Measurements from ENCODE around the gene MTFMT.

Gene MTFMT

DNA sequence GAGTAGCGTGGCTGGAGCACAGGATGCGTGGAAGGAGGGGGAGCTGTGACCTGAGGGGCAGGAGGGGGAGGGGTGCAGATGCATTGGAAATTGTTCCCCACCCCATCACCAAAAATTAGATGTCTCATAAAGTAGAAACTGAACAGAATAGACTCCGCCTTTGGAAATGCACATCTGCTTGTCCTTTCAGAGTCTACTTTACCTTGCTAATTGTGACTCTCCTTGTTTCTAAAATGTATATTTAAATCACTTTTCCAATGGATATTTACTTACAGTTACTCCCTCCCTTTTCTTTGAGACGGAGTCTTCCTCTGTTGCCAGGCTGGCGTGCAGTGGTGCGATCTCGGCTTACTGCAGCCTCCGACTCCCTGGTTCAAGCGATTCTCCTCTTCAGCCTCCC, 70.3 kb downstream of the MTFMT start:
- no peak for TF ChIP-seq CTCF (IDR thresholded peaks at IDR 0.05)

DNA sequence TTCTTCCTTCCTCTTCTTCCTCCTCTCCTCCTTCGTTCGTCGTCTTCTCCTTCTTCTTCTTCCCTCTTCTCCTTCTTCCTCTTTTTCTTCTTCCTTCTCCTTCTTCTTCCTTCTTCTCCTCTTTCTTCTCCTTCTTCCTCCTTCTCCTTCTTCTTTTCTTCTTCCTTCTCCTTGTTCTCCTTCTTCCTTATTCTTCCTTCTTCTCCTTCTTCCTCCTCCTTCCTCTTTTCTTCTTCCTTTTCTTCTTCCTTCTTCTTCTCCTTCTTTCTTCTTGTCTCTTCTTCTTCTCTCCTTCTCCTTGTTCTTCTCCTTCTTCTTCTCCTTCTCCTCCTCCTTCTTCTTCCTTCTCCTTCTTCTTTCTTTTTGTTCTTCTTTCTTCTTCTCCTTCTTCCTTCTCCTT, 75.0 kb downstream of the MTFMT start:
- TF ChIP-seq CTCF (IDR thresholded peaks at IDR 0.05), result no peak

DNA sequence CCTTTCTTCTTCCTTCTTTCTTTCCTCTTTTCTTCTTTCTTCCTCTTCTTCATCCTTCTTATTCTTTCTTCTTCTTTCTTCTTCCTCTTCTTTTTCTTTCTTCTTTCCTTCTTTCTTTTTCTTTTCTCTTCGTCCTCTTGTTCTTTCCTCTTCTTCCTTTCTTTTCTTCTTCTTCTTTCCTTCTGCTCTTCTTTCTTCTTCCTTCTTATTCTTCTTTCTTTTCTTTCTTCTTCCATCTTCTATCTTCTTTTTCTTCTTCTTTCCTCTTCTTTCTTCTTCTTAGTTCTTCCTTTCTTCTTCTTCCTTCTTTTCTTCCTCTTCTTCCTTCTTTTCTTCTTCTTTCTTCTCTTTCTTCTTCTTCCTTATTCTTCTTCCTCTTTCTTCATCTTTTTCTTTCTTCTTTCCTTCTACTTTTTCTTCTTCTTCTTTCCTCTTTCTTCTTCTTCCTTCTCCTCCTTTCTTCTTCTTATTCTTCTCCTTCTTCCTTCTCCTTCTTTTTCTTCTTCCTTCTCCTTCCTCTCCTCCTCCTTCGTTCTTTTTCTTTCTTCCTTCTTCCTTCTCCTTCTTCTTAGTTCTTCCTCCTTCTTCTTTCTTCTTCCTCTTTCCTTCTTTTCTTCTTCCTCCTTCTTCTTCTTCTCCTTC, 77.5 kb downstream of the MTFMT start:
- no peak for TF ChIP-seq CTCF (IDR thresholded peaks at IDR 0.05)

All from LNCAP (cell line).